Stimulated activated CD4-positive, alpha-beta T cell treated with anti-CD3 and anti-CD28 coated beads, Interleukin-4, amount 100 ng/mL, for 48 hours (primary cell): Measurements from ENCODE around the gene RASL10A.
A peak's percentile ranks its signal among the peaks of the same experiment; 100 is the strongest.

ENCODE experiments used
- DNase-seq, 2 donors: peaks; one replicate each; pipeline ENCODE4 v3.0.0-alpha.2; 2020; ENCODE audit warnings: low read depth in 2 of 2

The RASL10A gene

DNA sequence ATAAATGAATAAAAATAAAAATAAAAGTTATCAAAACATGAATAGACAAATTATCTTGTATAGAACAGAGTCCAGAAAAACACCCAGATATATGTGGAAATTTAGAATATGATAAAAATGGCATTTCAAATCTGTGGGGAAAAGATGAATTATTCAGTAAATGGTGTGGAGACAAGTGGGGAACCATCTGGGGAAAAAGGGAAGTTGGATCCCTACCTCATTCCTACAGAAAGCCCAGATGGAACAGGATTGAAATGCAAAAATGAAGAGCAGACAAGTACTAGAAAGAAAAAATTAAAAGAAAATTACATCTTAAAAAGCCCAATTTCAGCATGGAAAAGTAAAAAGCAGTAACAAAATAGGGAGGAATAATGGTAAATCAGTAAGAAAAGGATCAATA lies 8.1 kb upstream of the RASL10A start:
- DNase-seq = no peak

DNA sequence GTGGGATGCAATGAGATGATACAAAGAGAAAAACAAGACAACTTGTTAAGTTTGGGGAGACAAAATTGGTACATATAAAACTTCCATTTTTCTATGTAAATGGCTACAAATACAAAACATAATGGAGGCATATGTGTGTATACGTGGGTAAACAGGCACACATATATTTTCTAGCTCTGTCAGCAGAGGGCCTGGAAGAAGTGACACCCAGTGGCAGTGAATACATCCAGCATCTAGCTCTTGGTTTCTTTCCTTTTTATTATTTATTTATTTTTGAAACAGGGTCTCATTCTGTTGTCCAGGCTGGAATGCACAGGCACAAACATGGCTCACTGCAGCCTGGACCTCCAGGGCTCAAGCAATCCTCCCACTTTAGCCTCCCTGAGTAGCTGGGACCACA lies 5.0 kb upstream of the RASL10A start:
- DNase-seq = no peak

DNA sequence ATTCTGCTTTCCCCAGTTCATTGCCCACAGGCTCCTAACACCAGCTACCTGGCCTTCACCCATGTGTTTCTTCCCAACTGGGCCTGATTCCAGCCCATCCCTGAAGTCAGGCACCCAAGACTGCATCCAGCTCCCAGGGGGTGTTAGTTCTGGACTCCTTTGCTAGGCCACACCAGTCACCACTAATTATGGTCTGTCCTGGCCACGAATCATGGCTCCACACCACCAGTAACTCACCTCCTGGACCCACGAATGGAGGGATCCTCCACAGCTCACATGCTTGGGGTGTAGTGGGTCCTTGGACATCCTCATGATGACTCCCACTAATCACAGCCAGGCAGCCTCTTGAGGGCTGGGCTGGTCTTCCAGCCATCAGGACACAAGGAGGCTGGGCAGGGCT lies 3.6 kb upstream of the RASL10A start:
- no peak for DNase-seq

DNA sequence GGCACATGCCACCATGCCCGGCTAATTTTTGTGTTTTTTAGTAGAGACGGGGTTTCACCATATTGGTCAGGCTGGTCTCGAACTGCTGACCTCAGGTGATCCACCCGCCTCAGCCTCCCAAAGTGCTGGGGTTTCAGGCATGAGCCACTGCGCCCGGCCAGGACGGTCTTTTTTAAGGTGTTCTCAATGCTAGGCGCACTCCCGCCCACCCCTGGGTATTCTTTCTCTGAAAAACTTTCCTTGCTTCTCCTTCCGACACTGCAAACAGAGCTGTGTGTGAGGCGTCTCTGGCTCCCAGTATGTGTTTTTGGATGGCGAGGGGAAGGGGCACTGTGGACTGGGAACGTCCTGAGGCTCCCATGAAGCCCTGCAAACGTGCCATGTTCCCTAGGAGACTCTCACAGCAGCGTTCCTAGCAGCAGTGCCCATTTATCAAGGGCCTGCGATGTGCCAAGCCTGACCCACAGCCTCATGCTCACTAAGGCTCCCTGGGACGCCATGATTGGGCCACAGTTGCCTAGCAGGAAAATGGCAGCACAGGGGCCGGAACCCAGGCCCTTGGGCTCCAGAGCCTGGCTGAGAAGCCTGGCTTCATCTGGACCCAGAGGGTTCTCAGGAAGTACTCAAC lies 2.4 kb upstream of the RASL10A start:
- DNase-seq = no peak

DNA sequence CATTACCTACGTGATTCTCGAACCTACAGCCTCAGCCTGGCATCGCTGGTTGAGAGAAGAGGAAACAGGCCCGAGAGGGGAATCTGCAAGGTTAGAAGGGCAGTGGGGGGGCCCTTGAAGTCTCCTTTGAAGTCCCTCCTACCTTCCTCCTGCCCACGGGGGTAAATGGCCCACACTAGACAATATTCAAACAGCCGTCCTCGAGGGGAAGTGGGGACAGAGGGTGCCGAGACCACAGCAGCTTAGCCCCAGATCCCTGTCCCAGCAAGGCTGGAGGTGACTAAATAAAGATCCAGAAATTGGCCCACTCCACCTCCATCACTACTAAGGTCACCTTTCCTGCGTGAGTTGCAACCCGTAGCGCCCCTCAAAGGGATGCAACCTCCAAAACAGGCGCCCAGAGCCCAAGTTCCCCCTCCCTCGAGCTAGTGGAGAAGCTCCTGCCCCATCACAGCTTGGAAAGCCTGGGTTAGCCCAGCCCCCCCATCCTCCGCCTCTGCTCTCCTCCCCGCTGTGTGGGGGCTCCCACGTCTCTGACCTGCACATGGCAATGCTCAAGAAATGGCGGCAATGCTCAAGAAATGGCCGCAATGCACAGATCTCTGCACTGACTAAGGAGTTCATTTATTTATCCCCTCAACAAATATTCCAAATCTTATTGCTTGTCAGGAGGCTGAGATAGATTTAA lies 788 bp upstream of the RASL10A start:
- no peak for DNase-seq

DNA sequence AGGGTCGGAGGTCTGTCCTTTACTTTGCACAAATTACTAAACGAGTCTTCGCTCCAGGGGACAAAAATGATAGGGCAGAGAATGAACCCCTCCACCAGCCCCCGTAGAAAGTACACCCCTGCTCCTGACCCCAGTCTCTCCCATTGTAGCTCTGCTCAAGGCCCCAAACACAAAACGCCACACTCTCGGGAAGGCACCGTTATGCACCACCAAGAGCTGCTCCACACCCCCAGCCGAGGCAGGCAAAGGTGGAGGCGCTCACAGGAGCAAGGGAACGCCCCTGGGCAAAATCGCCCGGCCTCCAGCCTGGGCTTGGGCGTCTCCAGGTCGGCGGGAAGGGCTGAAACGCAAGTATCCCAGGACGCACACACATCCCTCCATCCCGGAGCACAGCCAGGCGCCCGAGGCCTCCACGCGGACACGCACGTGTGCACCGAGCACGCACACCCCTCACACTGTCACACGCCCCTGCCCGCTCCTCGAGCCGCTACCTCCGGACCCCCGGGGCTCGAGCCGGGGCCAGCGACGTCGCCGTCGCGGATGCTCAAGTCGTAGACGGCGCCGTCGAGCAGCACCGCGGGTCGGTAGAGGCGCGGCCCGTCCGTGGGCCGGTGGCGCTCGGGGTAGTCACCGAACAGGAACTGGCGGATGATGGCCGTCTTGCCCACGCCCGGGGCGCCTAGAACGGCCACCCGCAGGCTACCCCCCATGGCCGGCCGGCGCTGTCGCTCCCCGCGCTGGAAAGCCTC lies 786 bp downstream of the RASL10A start:
- no peak for DNase-seq

DNA sequence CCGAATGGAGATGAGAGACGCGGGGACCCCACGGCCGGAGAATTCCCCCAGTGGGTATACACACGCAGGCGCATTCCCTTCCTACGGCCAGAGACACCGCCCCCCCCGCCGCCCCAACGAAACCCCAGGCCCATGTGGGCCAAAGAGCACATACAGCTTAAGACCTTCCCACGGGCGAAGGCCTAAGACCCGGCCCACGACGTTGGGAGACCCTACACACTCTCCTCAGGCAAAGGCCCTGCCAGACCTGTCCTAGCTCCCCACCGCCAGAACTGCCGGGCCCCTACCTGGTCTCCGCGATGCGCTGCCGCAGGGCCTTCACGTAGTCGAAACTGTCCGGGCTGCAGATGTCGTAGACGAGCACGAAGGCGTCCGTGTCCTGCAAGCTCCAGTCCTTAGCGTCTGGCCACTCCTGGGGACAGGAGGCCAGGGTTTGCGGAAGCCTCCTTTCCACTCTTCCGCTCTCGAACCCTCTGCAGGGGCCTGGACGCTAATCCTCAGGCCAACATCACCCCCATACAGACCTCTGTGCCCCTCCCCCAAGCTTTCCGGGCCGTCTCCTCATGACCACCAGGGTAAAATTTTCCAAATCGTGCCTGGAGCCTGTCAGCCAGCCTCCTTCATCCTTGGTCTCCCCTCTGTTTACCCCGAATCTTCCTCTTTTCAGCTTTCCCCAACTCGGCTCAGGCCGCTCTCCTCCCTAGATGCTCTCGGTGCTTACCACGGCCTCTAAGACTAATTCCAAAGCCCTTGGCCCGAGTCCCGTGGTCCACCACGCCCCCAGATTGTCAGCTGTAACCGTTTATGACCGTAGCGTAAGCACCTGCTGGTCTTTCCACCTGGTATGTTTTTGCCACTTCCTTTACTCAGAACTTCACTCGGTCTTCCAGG lies 1.7 kb downstream of the RASL10A start:
- DNase-seq = no peak

DNA sequence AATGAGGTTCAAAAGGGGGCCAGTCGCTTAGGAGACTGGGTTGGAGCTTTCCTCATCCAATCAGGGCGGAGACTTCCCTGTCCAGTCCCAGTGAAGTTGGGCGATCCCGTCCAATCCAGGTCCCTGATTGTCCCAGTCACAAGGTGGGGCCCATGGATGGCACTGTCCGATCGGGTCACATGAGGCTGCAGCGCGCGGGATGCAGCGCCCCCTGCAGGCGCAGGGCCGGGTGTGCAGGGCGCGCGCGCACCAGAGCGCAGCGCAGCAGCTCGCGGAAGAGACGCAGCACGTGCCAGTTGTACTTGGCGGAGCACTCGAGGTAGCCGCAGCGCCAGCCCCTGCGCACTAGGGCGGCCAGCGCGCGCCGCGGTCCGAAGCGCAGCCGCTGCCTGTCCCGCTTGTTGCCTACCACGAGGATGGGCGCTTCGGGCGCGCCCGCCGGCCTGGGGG lies 2.3 kb downstream of the RASL10A start:
- DNase-seq = no peak

DNA sequence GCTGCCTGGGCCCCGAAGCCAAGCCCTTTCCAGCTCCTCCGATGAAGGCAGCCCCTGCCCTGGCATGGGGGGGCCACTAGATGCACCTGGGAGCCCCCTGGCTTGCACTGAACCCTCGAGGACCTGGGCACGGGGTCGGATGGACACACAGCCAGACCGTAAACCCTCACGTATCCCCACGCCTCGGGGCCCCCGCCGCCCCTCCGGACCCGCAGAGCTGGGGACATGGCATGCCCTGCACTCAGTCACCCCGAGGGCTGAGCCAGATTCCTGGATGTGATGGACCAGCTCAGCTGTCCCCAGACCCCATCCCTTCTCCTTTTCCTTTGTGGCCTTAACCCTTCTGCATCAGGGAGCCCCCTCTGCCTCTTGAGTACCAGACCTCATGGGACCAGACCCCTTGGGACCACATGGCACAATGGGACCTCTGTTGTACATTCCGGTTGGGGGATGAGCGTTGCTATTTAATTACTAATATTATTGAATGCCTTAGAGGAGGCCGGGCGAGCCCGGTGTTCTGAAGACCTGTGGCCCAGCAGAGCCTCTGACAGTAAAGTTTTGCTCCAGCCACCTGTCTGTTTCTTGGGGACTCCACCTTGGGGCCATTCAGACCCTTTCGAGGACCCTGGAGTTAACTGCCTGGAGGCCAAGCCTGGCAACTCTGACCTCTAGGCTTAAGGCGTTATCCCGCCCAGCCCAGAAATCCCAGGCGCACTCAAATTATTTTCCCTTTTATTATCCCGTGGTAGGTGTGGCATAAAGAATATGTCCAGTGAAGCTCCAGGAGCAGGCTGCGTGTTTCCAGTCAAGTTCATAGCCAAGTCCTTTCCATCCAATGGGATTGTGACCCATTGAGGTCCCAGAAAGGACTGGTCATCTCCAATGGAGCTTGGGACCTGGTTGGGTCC lies 3.0 kb downstream of the RASL10A start:
- DNase-seq = no peak

DNA sequence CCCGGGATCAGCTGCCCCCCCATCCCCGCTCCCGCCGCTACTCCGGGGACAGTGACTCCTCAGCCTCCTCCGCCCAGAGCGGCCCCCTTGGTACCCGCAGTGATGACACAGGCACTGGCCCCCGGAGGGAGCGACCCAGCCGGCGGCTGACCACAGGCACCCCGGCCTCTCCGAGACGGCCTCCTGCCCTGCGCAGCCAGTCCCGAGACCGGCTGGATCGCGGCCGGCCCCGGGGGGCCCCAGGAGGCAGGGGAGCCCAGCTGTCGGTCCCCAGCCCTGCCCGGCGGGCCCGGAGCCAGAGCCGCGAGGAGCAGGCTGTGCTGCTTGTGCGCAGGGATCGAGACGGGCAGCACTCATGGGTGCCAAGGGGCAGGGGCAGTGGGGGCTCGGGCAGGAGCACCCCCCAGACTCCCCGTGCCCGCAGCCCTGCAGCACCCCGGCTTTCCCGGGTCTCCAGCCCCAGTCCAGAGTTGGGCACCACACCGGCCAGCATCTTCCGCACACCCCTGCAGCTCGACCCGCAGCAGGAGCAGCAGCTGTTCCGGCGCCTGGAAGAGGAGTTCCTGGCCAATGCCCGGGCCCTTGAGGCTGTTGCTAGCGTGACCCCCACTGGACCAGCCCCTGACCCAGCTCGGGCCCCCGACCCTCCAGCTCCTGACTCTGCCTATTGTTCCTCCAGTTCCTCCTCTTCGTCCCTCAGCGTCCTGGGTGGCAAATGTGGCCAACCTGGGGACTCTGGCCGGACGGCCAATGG lies 3.9 kb downstream of the RASL10A start:
- DNase-seq = no peak

DNA sequence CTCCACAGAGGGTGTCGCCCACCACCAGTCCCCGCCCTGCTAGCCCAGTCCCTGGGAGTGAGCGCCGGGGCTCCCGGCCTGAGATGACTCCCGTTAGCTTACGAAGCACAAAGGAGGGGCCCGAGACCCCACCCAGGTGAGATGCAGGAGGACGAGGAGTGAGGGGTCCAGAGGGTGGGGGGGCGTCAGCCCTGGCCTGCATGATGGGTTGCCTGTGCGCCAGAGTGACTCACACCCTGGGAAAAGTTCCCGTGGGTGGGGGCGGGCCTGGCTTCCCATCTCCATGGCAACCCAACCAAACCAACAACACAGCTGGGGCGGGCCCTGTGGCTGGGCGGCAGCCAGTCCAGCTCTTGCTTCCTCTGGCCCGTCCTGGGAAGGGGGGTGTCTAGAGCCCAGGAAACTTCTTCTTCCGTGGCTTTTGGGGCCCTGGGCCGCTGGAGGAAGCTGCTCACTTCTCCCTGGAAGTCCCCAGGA lies 4.6 kb downstream of the RASL10A start:
- peak; percentile 58 to 75 for DNase-seq

DNA sequence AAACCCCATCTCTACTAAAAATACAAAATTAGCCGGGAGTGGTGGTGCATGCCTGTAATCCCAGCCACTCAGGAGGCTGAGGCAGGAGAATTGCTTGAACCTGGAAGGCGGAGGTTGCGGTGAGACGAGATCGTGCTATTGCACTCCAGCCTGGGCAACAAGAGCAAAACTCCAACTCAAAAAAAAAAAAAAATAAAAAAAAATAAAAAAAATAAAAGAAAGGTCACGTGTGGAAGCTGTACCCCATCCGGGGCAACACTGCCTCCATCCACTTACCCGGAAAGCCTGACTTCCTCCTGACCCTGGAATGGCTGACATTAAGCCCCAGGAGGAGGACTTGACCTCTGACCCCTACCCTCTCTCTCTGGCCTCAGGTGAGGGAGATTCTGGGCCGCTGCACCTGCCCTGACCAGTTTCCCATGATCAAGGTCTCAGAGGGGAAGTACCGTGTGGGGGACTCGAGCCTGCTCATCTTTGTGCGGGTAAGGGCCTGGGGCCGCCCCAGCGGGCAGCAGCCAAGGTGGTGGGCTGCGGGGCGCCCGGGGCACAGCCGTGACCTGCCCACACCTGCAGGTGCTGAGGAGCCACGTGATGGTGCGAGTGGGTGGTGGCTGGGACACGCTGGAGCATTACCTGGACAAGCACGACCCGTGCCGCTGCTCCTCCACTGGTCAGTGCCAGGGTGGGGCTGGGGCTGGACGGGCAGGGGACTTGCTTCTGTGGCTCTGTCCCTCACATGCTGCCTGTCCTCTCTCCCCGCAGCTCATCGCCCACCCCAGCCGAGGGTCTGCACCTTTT lies 5.2 kb downstream of the RASL10A start:
- DNase-seq = no peak

DNA sequence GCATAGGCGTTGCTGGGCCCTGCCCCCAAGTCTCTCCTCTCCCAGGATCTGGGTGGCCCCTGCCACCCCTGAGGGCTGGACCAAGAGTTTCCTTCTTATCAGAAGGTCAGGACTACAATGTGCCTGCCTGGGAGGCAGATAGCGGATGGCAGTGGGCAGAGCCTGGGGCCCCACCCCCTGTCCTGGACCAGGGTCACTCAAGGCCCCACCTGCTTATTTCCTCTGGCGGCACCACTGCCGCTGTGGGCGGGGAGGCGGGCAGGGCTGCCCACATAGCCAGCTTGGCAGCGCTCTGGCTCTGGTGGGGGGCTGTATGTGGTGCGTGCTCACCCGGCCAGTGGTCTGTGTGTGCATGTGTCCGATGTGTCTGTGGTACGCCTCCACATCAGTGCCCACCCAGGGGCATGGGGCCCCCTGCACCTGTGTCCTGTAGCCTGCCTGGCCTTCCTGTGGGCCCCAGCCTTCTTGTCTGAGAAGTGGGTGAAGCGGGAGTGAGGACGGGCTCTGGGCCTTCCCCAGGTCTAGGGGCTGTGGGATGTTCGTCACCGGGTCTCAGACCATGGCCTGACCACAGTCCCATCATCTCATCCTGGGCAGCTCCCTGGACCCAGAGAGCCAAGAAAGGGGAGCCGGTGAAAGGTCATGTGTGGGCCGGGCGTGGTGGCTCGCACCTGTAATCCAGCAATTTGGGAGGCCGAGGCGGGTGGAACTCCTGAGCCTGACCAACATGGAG lies 6.0 kb downstream of the RASL10A start:
- no peak for DNase-seq

DNA sequence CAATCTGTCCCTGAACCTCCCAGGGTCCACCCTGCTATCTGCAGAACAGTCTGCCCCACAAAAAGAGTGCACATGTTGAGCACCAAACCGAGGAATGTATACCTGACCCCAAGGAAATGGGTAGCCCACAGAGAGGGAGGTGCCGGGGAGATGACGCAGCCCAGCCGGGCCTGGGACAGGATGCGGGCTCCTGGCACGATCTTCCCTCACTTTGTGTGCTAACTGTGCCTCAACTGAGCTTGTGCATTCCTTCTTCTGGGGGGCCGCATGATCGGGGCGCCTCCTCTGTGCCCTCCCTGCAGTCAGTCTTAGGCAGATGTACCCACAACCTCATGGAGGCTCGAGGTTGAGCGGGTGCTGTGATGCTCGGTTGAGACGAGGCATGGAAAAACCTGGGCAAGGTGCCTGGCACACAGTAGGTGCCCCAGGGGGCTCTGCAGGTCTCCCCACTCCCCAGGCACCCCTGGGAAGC lies 6.7 kb downstream of the RASL10A start:
- no peak for DNase-seq

DNA sequence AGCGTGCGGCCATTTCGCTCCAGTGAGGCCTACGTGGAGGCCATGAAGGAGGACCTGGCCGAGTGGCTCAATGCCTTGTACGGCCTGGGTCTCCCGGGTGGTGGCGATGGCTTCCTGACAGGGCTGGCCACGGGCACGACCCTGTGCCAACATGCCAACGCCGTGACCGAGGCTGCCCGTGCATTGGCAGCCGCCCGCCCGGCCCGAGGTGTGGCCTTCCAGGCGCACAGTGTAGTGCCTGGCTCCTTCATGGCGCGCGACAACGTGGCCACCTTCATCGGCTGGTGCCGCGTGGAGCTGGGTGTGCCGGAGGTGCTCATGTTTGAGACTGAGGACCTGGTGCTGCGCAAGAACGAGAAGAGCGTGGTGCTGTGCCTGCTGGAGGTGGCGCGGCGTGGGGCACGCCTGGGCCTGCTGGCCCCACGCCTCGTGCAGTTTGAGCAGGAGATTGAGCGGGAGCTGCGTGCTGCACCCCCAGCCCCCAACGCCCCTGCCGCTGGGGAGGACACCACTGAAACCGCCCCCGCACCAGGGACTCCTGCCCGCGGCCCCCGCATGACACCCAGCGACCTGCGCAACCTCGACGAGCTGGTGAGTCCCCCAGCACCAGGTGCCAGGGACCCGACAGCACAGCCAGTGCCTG lies 7.2 kb downstream of the RASL10A start:
- no peak for DNase-seq

DNA sequence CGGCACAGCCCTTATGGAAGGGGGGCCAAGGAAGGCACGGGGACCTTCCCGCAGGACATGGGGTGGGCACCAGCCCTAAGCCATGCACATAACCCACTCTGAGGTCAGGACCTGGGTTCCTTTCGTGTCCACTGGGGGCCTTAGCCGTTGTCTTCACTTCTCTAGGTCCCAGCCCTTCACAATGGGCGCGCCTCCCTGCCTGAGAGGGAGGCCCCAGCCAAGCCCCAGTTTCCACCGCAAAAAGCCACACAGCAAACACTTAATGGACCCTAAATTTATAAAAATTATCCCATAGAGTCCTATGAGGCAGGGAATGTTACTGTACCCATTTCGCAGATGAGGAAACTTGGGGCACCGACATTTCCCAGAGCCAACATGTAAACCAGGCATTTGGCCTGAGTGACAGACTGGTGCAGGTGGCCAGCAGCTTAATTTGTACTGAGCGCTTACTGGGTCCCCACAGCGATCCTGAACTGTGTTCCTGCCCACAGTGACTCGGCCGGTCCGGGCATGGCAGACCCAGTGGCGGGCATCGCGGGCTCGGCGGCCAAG lies 7.8 kb downstream of the RASL10A start:
- DNase-seq = no peak

DNA sequence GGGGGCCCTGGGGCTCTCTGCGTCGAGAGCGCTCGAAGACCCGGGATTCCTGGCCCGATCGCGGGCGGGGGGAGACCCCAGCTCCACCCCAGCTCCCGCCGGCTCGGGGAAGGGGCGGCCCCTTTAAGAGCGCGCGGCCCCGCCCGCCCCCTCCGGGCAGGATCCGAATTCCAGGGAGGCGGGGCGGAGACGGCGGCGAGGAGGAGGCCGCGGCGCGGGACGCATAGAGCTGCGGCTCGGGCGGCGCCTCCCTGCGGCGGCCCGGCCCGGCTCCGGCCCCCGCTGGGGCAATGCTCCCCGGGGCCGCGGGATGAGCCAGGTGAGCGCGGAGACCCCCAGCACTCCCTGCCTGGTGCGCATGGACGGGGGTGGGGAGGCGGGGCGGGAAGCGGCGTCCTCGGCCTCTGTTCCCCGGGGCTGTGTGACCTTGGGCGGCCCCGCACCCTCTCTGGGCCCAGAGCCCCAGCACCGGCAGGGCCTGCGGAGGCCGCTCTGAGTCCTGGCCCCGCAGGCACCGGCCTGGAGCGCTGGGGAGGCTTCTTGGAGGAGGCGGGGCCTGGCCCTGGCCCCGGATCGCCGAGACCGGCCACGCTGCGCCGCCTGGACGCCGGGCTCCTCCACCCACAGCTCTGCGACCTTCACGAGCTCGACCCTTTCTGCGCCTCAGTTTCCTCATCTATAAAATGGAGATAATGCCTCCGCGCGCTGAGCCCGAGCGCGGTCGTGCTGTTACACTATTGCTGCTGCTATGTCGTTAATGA lies 8.5 kb downstream of the RASL10A start:
- DNase-seq = peak in 1 of 2 donors; percentile 32
